HEK293T (cell line): ENCODE data around the gene CDH4.

Experiments used
- ARNT ChIP-seq: fragments of 450-650 bp; IDR thresholded peaks from 2 replicates; pipeline ENCODE4 v1.6.1; 2017; ENCODE audit warnings: mild to moderate bottlenecking
- BHLHE40 ChIP-seq: fragments of 450-650 bp; IDR thresholded peaks from 2 replicates; pipeline ENCODE4 v1.6.1; 2016; ENCODE audit warnings: mild to moderate bottlenecking, moderate library complexity, borderline replicate concordance
- CTBP1 ChIP-seq: fragments of 450-650 bp; IDR thresholded peaks from 2 replicates; pipeline ENCODE4 v1.6.1; 2016; ENCODE audit warnings: borderline replicate concordance
- ELF4 ChIP-seq: fragments of 450-650 bp; IDR thresholded peaks from 2 replicates; pipeline ENCODE4 v1.6.1; 2017; ENCODE audit warnings: antibody characterized with exemption
- FOXA1 ChIP-seq: fragments of 450-650 bp; IDR thresholded peaks from 2 replicates; pipeline ENCODE4 v1.6.1; 2016; ENCODE audit warnings: mild to moderate bottlenecking
- FOXK2 ChIP-seq: fragments of 450-650 bp; IDR thresholded peaks from 2 replicates; pipeline ENCODE4 v1.6.1; 2016; ENCODE audit warnings: mild to moderate bottlenecking
- FOXM1 ChIP-seq: fragments of 450-650 bp; IDR thresholded peaks from 2 replicates; pipeline ENCODE4 v1.6.1; 2017; ENCODE audit warnings: mild to moderate bottlenecking, borderline replicate concordance
- L3MBTL2 ChIP-seq: fragments of 450-650 bp; conservative IDR thresholded peaks from 2 replicates; pipeline ENCODE4 v1.6.1; 2016; ENCODE audit warnings: mild to moderate bottlenecking
- LEF1 ChIP-seq: fragments of 450-650 bp; IDR thresholded peaks from 2 replicates; pipeline ENCODE4 v1.6.1; 2017; ENCODE audit warnings: mild to moderate bottlenecking, borderline replicate concordance
- NFRKB ChIP-seq: fragments of 450-650 bp; IDR thresholded peaks from 2 replicates; pipeline ENCODE4 v1.6.1; 2016; ENCODE audit warnings: mild to moderate bottlenecking, moderate library complexity
- PKNOX1 ChIP-seq: fragments of 450-650 bp; IDR thresholded peaks from 2 replicates; pipeline ENCODE4 v1.6.1; 2016
- SP1 ChIP-seq: fragments of 450-650 bp; IDR thresholded peaks from 2 replicates; pipeline ENCODE4 v1.6.1; 2017
- SUZ12 ChIP-seq: fragments of 450-650 bp; IDR thresholded peaks from 2 replicates; pipeline ENCODE4 v1.6.1; 2016; ENCODE audit warnings: mild to moderate bottlenecking
- TARDBP ChIP-seq: fragments of 450-650 bp; IDR thresholded peaks from 2 replicates; pipeline ENCODE4 v1.6.1; 2016

- TF ChIP-seq SUZ12 (no peak), SP1 (no peak), LEF1 (no peak), BHLHE40 (no peak), PKNOX1 (no peak), TARDBP (no peak), ARNT (no peak), ELF4 (no peak), FOXM1 (no peak), FOXK2 (no peak), L3MBTL2 (no peak), NFRKB (no peak), FOXA1 (no peak), CTBP1 (no peak)
These were observed 41.9 kb downstream of the CDH4 start for GRCh38 chr20:61293951-61294350.
